ENCODE results near the gene ZNF614. TPM values are rescaled to one million over a fixed set of nuclear protein-coding genes. Genes with fewer than 3 reads are reported as not detected.
"Not testable (repeated sequence)": the region's sequence is repeated elsewhere in the genome, so short reads cannot be mapped to it uniquely, and the experiment has no call there.

Gene ZNF614
- total RNA-seq (10.2 TPM), polyA plus RNA-seq (ENCODE audit: insufficient read depth in 1 of 8, insufficient read length in 8 of 8, low replicate concordance in 1 of 8) (1 to 10 TPM; 6.3 to 9.3 (median 8.3) TPM)
- long read RNA-seq, donor 1, full-length matches to known transcripts, result 1 of 1 reads
- long read RNA-seq, donor 1, partial matches to known transcripts, result 0 of 1 reads
- long read RNA-seq, donor 1, other reads (novel, unspliced or antisense), result 0 of 1 reads
- long read RNA-seq, donor 2, result 0 reads
- long read RNA-seq, donor 3, full-length matches to known transcripts, result 4 of 4 reads
- long read RNA-seq, donor 3, partial matches to known transcripts, result 0 of 4 reads
- long read RNA-seq, donor 3, other reads (novel, unspliced or antisense), result 0 of 4 reads
- long read RNA-seq, donor 4, full-length matches to known transcripts, result 1 of 1 reads
- long read RNA-seq, donor 4, partial matches to known transcripts, result 0 of 1 reads
- long read RNA-seq, donor 4, other reads (novel, unspliced or antisense), result 0 of 1 reads
- long read RNA-seq, donor 5, full-length matches to known transcripts, result 1 of 1 reads
- long read RNA-seq, donor 5, partial matches to known transcripts, result 0 of 1 reads
- long read RNA-seq, donor 5, other reads (novel, unspliced or antisense), result 0 of 1 reads
- long read RNA-seq, donor 6, result 0 reads
- long read RNA-seq, donor 7, full-length matches to known transcripts, result 6 of 6 reads
- long read RNA-seq, donor 7, partial matches to known transcripts, result 0 of 6 reads
- long read RNA-seq, donor 7, other reads (novel, unspliced or antisense), result 0 of 6 reads
- long read RNA-seq, donor 8, full-length matches to known transcripts, result 4 of 4 reads
- long read RNA-seq, donor 8, partial matches to known transcripts, result 0 of 4 reads
- long read RNA-seq, donor 8, other reads (novel, unspliced or antisense), result 0 of 4 reads
- long read RNA-seq, donor 9, full-length matches to known transcripts, result 2 of 2 reads
- long read RNA-seq, donor 9, partial matches to known transcripts, result 0 of 2 reads
- long read RNA-seq, donor 9, other reads (novel, unspliced or antisense), result 0 of 2 reads
- long read RNA-seq, donor 10, full-length matches to known transcripts, result 1 of 1 reads
- long read RNA-seq, donor 10, partial matches to known transcripts, result 0 of 1 reads
- long read RNA-seq, donor 10, other reads (novel, unspliced or antisense), result 0 of 1 reads
- long read RNA-seq, donor 11, full-length matches to known transcripts, result 6 of 6 reads
- long read RNA-seq, donor 11, partial matches to known transcripts, result 0 of 6 reads
- long read RNA-seq, donor 11, other reads (novel, unspliced or antisense), result 0 of 6 reads

GRCh38 chr19:52028027-52028779 lies at the start of gene ZNF614:
Gene ZNF614 (minus strand): TSS chr19:52028379. CDS start chr19:52025745, 2,634 bp downstream.
- under 1% methylated on average over 53 of the region's 53 CpGs for WGBS (ENCODE audit: insufficient coverage)
- peak; percentile 96 for DNase-seq
- Histone ChIP-seq H3K4me3 (ENCODE audit: low read length) (peak within 1 kb of the TSS; percentile 63), H3K9me3 (replicated peaks; ENCODE audit: control insufficient read depth, low read depth, low read length) (peaks cover 33% of the 10 kb centered on the region), H3K27ac (ENCODE audit: low read length) (peak within 1 kb of the TSS; percentile 95), H3K27me3 (ENCODE audit: control insufficient read depth, insufficient read depth, low read length) (no peaks in the 10 kb centered on the region), H3K36me3 (ENCODE audit: control insufficient read depth, insufficient read depth, low read length) (peaks cover 35% of the 10 kb centered on the region), H3K4me1 (ENCODE audit: control insufficient read depth, insufficient read depth, low read length) (peaks cover 2% of the 10 kb centered on the region)

GRCh38 chr19:52070496-52070895 lies 42.3 kb upstream of the ZNF614 start:
- H3K36me3 ChIP-seq (ENCODE audit: control insufficient read depth, insufficient read depth, low read length), result peaks cover 56% of the 10 kb centered on the region
- no peak overlapping the region for H3K4me3 ChIP-seq (ENCODE audit: low read length)
- no peak overlapping the region for H3K27ac ChIP-seq (ENCODE audit: low read length)
- 94% methylated on average over 5 of the region's 5 CpGs for WGBS (ENCODE audit: insufficient coverage)
- H3K9me3 ChIP-seq (replicated peaks; ENCODE audit: control insufficient read depth, low read depth, low read length), result peaks cover 72% of the 10 kb centered on the region
- no peaks in the 10 kb centered on the region for H3K27me3 ChIP-seq (ENCODE audit: control insufficient read depth, insufficient read depth, low read length)
- DNase-seq, result no peak
- H3K4me1 ChIP-seq (ENCODE audit: control insufficient read depth, insufficient read depth, low read length), result no peaks in the 10 kb centered on the region

- WGBS (ENCODE audit: insufficient coverage), result 80% methylated on average over 1 of the region's 2 CpGs
- H3K4me1 ChIP-seq (ENCODE audit: control insufficient read depth, insufficient read depth, low read length), result no peaks in the 10 kb centered on the region
- no peak for DNase-seq
- peaks cover 55% of the 10 kb centered on the region for H3K36me3 ChIP-seq (ENCODE audit: control insufficient read depth, insufficient read depth, low read length)
- H3K9me3 ChIP-seq (replicated peaks; ENCODE audit: control insufficient read depth, low read depth, low read length), result peaks cover 73% of the 10 kb centered on the region
- no peaks in the 10 kb centered on the region for H3K27me3 ChIP-seq (ENCODE audit: control insufficient read depth, insufficient read depth, low read length)
- no peak overlapping the region for H3K27ac ChIP-seq (ENCODE audit: low read length)
- no peak overlapping the region for H3K4me3 ChIP-seq (ENCODE audit: low read length)
These were observed 41.5 kb upstream of the ZNF614 start for GRCh38 chr19:52069653-52070052.

- 100% methylated on average over 1 of the region's 6 CpGs for WGBS (ENCODE audit: insufficient coverage)
- H3K4me3 ChIP-seq (ENCODE audit: low read length), result no peak overlapping the region
- H3K27ac ChIP-seq (ENCODE audit: low read length), result no peak overlapping the region
- H3K27me3 ChIP-seq (ENCODE audit: control insufficient read depth, insufficient read depth, low read length), result no peaks in the 10 kb centered on the region
- DNase-seq, result no peak
- peaks cover 82% of the 10 kb centered on the region for H3K9me3 ChIP-seq (replicated peaks; ENCODE audit: control insufficient read depth, low read depth, low read length)
- H3K4me1 ChIP-seq (ENCODE audit: control insufficient read depth, insufficient read depth, low read length), result no peaks in the 10 kb centered on the region
- peaks cover 54% of the 10 kb centered on the region for H3K36me3 ChIP-seq (ENCODE audit: control insufficient read depth, insufficient read depth, low read length)
These were observed 38.2 kb upstream of the ZNF614 start for GRCh38 chr19:52066258-52066863.

- Histone ChIP-seq H3K36me3 (ENCODE audit: control insufficient read depth, insufficient read depth, low read length) (peaks cover 46% of the 10 kb centered on the region), H3K27ac (ENCODE audit: low read length) (no peak overlapping the region), H3K9me3 (replicated peaks; ENCODE audit: control insufficient read depth, low read depth, low read length) (peaks cover 84% of the 10 kb centered on the region), H3K27me3 (ENCODE audit: control insufficient read depth, insufficient read depth, low read length) (no peaks in the 10 kb centered on the region), H3K4me1 (ENCODE audit: control insufficient read depth, insufficient read depth, low read length) (no peaks in the 10 kb centered on the region), H3K4me3 (ENCODE audit: low read length) (no peak overlapping the region)
- DNase-seq, result no peak
- WGBS (ENCODE audit: insufficient coverage), result 100% methylated on average over 1 of the region's 6 CpGs
These were observed 37.2 kb upstream of the ZNF614 start for GRCh38 chr19:52065399-52065798.

- not testable (repeated sequence) for H3K4me1 ChIP-seq (ENCODE audit: control insufficient read depth, insufficient read depth, low read length); H3K27ac ChIP-seq (ENCODE audit: low read length); DNase-seq; H3K4me3 ChIP-seq (ENCODE audit: low read length); H3K36me3 ChIP-seq (ENCODE audit: control insufficient read depth, insufficient read depth, low read length); H3K27me3 ChIP-seq (ENCODE audit: control insufficient read depth, insufficient read depth, low read length)
- no CpG with 5 or more reads among the region's 3 CpGs for WGBS (ENCODE audit: insufficient coverage)
- H3K9me3 ChIP-seq (replicated peaks; ENCODE audit: control insufficient read depth, low read depth, low read length), result peaks cover 44% of the 10 kb centered on the region
These were observed 28.3 kb upstream of the ZNF614 start for GRCh38 chr19:52056480-52056879.

GRCh38 chr19:52051736-52052135 lies 23.6 kb upstream of the ZNF614 start:
- H3K36me3 ChIP-seq (ENCODE audit: control insufficient read depth, insufficient read depth, low read length); H3K27ac ChIP-seq (ENCODE audit: low read length); DNase-seq; H3K27me3 ChIP-seq (ENCODE audit: control insufficient read depth, insufficient read depth, low read length); H3K4me3 ChIP-seq (ENCODE audit: low read length); H3K4me1 ChIP-seq (ENCODE audit: control insufficient read depth, insufficient read depth, low read length): not testable (repeated sequence)
- H3K9me3 ChIP-seq (replicated peaks; ENCODE audit: control insufficient read depth, low read depth, low read length), result peaks cover 21% of the 10 kb centered on the region
- WGBS (ENCODE audit: insufficient coverage), result no CpG with 5 or more reads among the region's 1 CpG

GRCh38 chr19:52048555-52049501 lies 20.6 kb upstream of the ZNF614 start, which contains the start of gene ZNF432:
Gene ZNF432 (minus strand): TSS chr19:52048838. CDS start chr19:52046868, 1,970 bp downstream.
- under 1% methylated on average over 52 of the region's 60 CpGs for WGBS (ENCODE audit: insufficient coverage)
- Histone ChIP-seq H3K27ac (ENCODE audit: low read length) (peak within 1 kb of the TSS; percentile 98), H3K36me3 (ENCODE audit: control insufficient read depth, insufficient read depth, low read length) (peaks cover 21% of the 10 kb centered on the region), H3K4me3 (ENCODE audit: low read length) (peak within 1 kb of the TSS; percentile 82), H3K9me3 (replicated peaks; ENCODE audit: control insufficient read depth, low read depth, low read length) (peaks cover 21% of the 10 kb centered on the region), H3K27me3 (ENCODE audit: control insufficient read depth, insufficient read depth, low read length) (no peaks in the 10 kb centered on the region), H3K4me1 (ENCODE audit: control insufficient read depth, insufficient read depth, low read length) (no peaks in the 10 kb centered on the region)
- peak; percentile 99 for DNase-seq

Measured in muscle of leg (tissue), 16 donors.